ENCODE results near the gene UGT1A6.

DNA sequence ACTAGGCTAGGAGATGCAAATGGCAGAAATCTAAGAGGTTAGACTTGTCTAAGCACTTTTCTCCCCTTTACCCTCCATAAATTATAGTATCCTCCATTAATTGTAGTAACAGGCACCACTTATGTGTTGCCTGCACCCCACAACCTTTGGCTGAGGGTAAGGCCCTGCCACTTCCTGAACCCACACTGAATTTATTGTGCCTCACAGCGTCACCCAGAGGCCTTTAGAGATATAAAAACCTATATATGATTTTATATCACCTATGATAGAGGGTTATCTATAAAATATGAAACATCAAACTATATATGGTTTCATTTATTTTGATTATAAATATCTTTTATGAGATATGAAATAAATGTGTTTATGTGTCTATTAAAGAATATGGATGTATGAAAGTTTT is 18.4 kb upstream of the UGT1A6 start:
- TF ChIP-seq CHD2 (IDR thresholded peaks at IDR 0.05; ENCODE audit: low read length, partially characterized antibody) (no peak), CTCF (IDR thresholded peaks at IDR 0.05) (no peak), EHMT2 (IDR thresholded peaks at IDR 0.05; ENCODE audit: low read depth) (no peak), PHF8 (IDR thresholded peaks at IDR 0.05; ENCODE audit: borderline replicate concordance, low read depth) (no peak), RFX5 (IDR thresholded peaks at IDR 0.05) (no peak), RAD21 (conservative IDR thresholded peaks at IDR 0.05 in 1 of 2, IDR thresholded peaks at IDR 0.05 in 1 of 2) (no peak), ZSCAN20 (CRISPR knock-in tag; IDR thresholded peaks at IDR 0.05) (no peak), NR3C1 (IDR thresholded peaks at IDR 0.05) (no peak)
- TF ChIP-seq, protein P1, sequence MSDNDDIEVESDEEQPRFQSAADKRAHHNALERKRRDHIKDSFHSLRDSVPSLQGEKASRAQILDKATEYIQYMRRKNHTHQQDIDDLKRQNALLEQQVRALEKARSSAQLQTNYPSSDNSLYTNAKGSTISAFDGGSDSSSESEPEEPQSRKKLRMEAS (IDR thresholded peaks at IDR 0.05), result no peak

Measured in A549 (cell line).